G401 (cell line): ENCODE data around the gene FEN1. TPM values are rescaled to one million over a fixed set of nuclear protein-coding genes. Genes with fewer than 3 reads are reported as not detected.
A peak's percentile ranks its signal among the peaks of the same experiment; 100 is the strongest.

Experiments used
- DNase-seq: peaks from one replicate; pipeline ENCODE4 v3.0.0-alpha.2; 2015; ENCODE audit warnings: low spot score
- in situ Hi-C: cut with HindIII; loops from 2 replicates; pipeline ENCODE4 v1.10.0; 2016; ENCODE audit warnings: low sequenced_read_pairs, mixed read lengths
- total RNA-seq: library from RNA; depleted of rRNA; stranded (reverse); fragments of >200 nt; shearing (Covaris generic); gene quantifications from 2 replicates; pipeline ENCODE4 v1.2.3, GENCODE V29; 2014

The FEN1 gene
- total RNA-seq, 1 experiment from 2014 or later, result 105 TPM

DNA sequence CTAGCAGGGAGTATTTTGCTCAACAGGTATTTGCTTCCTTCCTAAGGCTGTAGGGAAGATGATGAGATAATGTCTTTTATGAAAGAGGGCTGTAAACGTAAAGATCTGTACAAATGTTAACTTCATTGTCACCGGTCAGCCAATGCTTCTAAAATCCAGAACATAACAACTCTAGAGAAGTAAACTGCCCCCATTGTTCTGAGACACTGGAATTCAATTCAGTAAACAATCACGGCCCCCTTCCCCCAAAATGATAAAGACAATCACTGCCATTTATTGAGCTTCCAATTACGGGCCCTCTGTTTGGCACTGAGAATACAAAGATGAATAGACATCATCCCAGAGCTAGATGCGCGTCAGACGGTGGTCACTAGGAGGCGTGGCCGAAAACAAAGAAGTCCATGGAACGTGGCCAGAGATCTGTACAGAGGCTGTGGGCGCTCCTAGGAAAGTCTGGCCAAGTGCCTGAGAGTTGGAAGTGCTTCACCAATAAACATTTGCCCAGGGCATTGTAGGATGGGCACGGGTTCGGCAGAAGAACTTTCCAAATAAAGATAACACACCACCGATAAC, 888 bp upstream of the FEN1 start:
- DNase-seq, result peak; percentile 64
- in situ Hi-C loops, result no loop called here

DNA sequence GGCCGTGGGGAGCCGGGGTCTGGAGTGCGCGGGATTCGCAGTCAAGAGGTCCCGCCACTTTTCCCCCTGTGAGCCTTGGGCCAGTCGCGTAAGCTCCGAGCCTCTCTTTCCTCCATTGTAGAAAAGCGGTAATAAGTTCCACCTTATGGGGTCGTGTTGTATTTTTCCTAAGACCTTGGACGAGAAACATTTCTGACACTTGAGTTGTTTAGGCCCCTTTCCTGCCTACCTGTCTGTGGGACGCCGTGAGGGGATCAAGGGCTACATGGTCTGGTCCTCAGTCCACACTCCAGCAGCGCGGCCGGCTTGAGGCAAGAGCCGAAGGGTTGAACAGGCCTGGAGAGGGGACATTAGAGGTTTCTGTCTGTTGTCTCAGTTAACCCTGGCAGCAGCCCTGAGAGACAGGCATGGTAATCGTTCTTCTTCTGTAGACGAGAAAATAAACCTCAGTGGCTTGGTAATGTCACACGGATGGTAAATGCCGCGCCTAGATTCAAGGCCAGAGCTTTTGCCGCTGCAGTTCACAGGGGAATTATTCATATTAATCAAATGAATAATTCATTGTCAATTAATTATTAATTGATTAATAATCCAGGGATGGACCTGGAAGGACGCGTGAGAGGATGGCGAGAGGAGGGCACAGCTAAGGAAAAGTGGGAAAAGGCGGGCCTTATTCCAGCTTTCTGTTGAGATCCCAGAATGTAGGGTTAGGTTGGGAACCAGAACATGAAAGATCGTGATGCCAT, 545 bp downstream of the FEN1 start:
- in situ Hi-C loops, result no loop called here
- no peak for DNase-seq

DNA sequence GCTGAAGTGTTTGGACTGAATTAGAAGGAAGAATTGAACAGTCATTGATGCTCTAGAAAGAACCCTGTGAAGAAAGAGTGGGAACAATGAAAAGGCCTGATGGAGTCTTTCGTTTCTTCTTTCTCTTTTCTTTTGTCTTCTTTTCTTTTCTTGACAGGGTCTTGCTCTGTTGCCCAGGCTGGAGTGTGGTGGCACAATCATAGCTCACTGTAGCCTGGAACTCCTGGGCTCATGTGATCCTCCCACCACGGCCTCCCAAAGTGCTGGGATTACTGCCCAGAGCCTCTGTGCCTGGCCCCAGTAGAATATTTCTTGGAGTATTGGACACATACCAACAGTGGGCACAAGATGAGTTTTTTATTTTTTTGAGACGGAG, 1.1 kb downstream of the FEN1 start:
- DNase-seq, result no peak
- in situ Hi-C loops, result no loop called here

GRCh38 chr11:61794579-61794978, 1.9 kb downstream of the FEN1 start:
- in situ Hi-C loops, result no loop called here
- no peak for DNase-seq

DNA sequence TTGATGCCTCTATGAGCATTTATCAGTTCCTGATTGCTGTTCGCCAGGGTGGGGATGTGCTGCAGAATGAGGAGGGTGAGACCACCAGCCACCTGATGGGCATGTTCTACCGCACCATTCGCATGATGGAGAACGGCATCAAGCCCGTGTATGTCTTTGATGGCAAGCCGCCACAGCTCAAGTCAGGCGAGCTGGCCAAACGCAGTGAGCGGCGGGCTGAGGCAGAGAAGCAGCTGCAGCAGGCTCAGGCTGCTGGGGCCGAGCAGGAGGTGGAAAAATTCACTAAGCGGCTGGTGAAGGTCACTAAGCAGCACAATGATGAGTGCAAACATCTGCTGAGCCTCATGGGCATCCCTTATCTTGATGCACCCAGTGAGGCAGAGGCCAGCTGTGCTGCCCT, 2.7 kb downstream of the FEN1 start:
- in situ Hi-C loops, result no loop called here
- no peak for DNase-seq

DNA sequence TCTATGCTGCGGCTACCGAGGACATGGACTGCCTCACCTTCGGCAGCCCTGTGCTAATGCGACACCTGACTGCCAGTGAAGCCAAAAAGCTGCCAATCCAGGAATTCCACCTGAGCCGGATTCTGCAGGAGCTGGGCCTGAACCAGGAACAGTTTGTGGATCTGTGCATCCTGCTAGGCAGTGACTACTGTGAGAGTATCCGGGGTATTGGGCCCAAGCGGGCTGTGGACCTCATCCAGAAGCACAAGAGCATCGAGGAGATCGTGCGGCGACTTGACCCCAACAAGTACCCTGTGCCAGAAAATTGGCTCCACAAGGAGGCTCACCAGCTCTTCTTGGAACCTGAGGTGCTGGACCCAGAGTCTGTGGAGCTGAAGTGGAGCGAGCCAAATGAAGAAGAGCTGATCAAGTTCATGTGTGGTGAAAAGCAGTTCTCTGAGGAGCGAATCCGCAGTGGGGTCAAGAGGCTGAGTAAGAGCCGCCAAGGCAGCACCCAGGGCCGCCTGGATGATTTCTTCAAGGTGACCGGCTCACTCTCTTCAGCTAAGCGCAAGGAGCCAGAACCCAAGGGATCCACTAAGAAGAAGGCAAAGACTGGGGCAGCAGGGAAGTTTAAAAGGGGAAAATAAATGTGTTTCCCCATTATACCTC, 3.3 kb downstream of the FEN1 start:
- in situ Hi-C loops, result no loop called here
- DNase-seq, result no peak

DNA sequence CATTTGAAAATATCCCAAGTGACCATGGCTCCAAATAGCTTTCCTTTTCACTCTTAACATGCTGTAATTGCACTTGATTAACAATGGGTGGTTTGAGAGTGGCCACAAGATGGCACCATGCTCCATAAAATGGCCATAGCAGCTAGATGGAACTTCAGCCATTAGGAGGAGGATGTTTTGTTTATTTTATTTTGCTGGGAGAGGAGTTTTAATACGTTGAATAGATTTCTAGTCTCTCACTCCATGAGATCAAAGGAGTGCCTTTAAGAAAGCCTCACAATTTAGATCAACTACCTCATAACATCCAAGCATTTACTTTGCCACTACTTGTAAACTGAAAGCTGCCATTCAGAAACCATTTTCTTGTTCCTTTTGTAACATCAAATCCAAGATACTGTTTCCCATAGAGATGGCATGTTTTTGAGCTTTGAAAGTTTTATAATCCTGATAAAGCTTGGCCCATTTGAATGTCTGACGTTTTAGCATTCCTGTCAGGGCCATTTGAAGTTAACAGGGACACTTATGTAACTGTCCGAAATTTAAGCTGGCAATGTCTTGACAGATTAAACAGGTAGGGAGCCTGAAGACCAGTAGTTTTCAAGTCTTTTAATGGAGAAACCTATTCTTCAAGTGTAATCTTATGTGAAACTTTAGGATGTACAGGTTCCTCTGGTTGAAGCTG, 4.7 kb downstream of the FEN1 start:
- in situ Hi-C loops, result no loop called here
- peak; percentile 91 for DNase-seq

GRCh38 chr11:61799665-61800284, 7.1 kb downstream of the FEN1 start:
- in situ Hi-C loops, result no loop called here
- no peak for DNase-seq

DNA sequence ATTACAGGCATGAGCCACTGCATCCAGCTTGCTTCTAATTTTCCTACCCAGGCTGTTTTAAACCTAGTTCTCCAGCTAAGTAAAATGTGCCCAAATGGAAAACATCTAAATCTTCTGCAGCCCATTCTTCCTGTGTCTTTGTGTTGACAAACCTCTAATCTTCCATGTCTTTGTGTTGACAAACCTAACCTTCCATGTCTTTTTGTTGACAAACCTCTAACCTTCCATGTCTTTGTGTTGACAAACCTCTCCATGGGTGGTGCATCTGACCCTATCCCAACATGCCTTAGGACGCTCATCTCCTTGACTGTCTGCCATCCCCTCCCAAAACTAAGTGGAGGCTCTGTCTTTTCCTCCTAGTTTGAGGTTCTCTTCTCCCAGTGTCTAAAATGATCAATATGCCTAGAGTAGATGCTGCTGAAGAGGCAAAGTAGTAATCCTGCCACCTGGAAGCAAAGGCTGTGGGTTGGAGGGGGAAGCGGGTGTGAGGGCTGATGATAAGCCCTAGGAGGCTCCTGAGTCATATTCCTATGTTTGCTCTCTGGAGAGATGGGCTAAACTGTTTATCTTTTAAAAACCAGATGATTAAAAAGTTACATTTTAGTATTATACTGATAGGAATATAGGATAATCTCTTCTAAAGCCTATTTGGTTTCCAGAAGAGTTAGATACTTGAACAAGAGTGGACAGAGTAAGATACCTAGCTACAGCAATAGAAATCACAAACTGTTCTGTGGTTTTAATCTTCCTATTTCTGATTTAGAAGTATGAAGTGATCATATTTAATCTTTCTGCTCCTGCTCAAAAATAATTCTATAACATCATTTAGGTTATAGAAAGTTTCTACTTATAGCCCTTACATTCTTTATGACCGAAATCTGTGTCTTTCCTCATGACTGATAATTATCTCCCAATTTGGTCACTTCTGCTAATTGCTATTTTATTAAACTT, 7.9 kb downstream of the FEN1 start:
- no peak for DNase-seq
- in situ Hi-C loops, result no loop called here

GRCh38 chr11:61802605-61803004, 9.9 kb downstream of the FEN1 start:
- DNase-seq, result no peak
- in situ Hi-C loops, result no loop called here

- in situ Hi-C loops, result no loop called here
- no peak for DNase-seq
Observed at GRCh38 chr11:61803889-61804647, 11.4 kb downstream of the FEN1 start.

DNA sequence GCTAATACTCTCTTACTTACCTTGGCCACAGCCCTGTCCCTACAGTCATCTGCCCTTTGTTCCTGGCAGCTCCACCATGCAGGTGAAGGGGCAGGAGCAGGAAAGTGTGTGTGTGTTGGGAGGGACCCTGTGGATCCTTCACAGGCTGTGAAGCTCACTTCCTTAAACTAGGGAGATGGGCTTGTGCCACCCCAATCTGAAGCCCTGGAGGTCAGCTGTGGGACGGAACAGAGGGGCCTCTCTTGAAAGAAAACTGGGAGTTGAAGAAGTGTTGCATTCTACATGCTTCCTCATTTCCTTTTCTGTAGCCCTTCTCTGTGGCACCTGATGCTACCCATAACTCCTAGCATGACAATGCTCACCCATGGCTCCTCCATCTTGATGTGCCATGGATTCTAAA, 12.4 kb downstream of the FEN1 start:
- no peak for DNase-seq
- in situ Hi-C loops, result no loop called here

DNA sequence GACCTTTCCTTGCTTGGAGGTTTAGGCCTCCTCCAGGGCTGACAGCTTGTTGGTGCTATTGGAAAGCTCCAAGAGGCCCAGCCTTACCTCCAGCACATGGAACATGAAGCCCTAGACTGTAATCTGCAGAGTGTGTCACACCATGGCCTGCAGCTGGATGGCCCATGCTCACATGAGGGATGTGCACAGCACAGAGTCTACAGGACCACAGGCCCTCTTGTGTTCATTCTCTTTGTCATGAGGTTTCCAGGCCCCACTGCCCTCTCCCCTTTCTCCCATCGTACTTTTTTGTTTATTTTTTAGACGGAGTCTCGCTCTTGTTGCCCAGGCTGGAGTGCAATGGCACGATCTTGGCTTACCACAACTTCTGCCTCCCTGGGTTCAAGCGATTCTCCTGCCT, 14.1 kb downstream of the FEN1 start:
- no peak for DNase-seq
- in situ Hi-C loops, result no loop called here

- DNase-seq, result peak; percentile 56
- in situ Hi-C loops, result no loop called here
Observed at GRCh38 chr11:61810671-61811175, 18.0 kb downstream of the FEN1 start.

DNA sequence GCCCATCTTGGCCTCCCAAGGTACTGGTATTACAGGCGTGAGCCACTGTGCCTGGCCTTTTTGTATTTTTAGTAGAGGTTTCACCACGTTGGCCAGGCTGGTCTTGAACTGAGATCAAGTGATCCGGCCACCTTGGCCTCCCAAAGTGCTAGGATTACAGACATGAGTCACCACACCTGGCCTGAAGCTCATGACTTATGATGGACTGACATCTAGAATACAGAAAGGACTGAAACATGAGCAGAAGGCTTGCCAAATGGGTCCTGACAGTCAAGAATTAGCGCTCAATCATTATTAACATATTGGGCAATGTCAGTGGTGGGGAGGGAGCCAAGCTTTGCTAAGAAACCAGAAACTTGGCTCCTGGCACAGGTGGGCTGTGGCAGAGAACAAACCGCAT, 19.1 kb downstream of the FEN1 start:
- in situ Hi-C loops, result no loop called here
- DNase-seq, result no peak

- DNase-seq, result no peak
- in situ Hi-C loops, result no loop called here
Observed at GRCh38 chr11:61812736-61813411, 20.2 kb downstream of the FEN1 start.

DNA sequence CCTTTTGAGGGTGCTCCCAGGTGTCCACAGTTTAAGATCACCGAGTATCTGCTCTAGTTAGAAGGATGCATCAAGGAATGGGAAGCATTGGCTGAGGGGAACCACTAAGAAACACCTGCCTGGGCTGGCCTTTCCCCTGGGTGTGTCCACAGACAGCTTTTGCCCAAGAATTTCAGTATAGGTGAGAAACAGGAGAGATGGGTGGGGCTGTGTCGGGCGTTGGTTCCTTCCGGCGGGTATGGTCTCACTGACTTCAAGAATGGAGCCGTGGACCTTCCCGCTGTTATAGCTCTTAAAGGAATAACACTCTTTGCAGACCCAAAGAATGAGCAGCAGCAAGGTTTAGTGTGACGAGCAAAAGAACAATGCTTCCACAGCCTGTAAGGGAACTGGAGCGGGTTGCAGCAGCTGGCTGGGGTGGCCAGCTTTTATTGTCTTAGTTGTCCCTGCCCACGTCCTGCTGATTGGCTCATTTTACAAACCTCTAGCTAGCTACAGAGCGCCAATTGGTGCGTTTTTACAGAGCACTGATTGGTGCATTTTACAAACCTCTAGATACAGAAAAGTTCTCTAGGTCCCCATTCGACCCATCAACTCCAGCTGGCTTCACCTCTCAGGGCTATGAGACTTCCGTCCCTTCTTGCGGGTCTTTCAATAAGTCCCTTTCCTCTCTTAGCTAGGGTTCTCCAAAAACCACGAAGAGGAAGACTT, 21.7 kb downstream of the FEN1 start:
- DNase-seq, result peak; percentile 57
- in situ Hi-C loops, result no loop called here
